PC-3 (cell line): ENCODE measurements around the gene ZFX.

Experiments
- CTCF ChIP-seq: fragments of 300-600 bp; sonication (generic); conservative IDR thresholded peaks from 2 replicates; pipeline ENCODE4 v1.5.1; 2017; ENCODE audit warnings: antibody characterized with exemption, low read depth, mild to moderate bottlenecking, low read length
- EZH2 ChIP-seq: fragments of 300-600 bp; sonication (generic); IDR thresholded peaks from one replicate; pipeline ENCODE4 v1.6.1; 2017; ENCODE audit warnings: antibody characterized with exemption, mild to moderate bottlenecking, low read length; ENCODE audit not compliant: unreplicated experiment

- TF ChIP-seq EZH2 (no peak), CTCF (no peak)
Measured at GRCh38 chrX:24146283-24146949, 3.1 kb upstream of the ZFX start.
